Fibroblast of lung (primary cell): ENCODE data around the gene GPAT3.

ENCODE experiments used
- EZH2 ChIP-seq: IDR thresholded peaks from 2 replicates; pipeline ENCODE4 v1.5.1; 2012; ENCODE audit warnings: low read length, control low read depth, mild to moderate bottlenecking; ENCODE audit errors: missing control alignments
- TF ChIP-seq, protein P1 (sequence below), 2 donors: IDR thresholded peaks in 1 of 2; conservative IDR thresholded peaks in 1 of 2; 1 replicate in 1 of 2; 2 replicates in 1 of 2; pipeline ENCODE4 v1.5.1; 2011 to 2012; ENCODE audit warnings: low read length in 2 of 2, control low read depth in 1 of 2, inconsistent platforms in 1 of 2, low read depth in 1 of 2, mild to moderate bottlenecking in 1 of 2

DNA sequence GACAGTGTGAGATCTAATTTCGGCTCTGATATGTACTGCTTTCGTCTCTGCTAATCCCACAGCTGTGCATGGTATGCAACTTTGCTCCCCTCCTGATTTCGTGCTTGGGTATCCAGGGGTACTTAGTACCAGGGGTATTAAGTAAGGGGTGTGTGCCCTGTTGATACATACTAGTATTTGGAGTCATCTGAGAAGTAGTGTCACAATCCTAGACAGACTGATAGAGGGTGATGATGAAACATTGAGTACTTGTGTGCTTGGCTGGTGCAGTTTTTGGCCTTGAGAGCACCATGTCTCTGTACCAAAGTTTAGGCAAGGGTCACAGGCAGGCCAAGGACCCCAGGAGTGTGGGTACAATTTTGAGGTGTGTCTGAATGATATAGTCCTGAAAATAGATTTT, 10.9 kb downstream of the GPAT3 start:
- TF ChIP-seq, protein P1, sequence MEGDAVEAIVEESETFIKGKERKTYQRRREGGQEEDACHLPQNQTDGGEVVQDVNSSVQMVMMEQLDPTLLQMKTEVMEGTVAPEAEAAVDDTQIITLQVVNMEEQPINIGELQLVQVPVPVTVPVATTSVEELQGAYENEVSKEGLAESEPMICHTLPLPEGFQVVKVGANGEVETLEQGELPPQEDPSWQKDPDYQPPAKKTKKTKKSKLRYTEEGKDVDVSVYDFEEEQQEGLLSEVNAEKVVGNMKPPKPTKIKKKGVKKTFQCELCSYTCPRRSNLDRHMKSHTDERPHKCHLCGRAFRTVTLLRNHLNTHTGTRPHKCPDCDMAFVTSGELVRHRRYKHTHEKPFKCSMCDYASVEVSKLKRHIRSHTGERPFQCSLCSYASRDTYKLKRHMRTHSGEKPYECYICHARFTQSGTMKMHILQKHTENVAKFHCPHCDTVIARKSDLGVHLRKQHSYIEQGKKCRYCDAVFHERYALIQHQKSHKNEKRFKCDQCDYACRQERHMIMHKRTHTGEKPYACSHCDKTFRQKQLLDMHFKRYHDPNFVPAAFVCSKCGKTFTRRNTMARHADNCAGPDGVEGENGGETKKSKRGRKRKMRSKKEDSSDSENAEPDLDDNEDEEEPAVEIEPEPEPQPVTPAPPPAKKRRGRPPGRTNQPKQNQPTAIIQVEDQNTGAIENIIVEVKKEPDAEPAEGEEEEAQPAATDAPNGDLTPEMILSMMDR (conservative IDR thresholded peaks at IDR 0.05 in 1 of 2, IDR thresholded peaks at IDR 0.05 in 1 of 2; ENCODE audit: low read depth in 1 of 2, low read length in 2 of 2), result no peak
- TF ChIP-seq EZH2, result no peak
